ENCODE results near the gene TGFBR3.
A peak's percentile ranks its signal among the peaks of the same experiment; 100 is the strongest.

The TGFBR3 gene

GRCh38 chr1:91765293-91765692 is 120.7 kb downstream of the TGFBR3 start:
- no peak overlapping the region for H3K4me3 ChIP-seq (ENCODE audit: low read depth, low read length)
- H3K4me2 ChIP-seq (ENCODE audit: low read length): no peak overlapping the region
- H2AFZ ChIP-seq (ENCODE audit: insufficient read depth, low read length, poor library complexity): no peak overlapping the region
- H3K23ac ChIP-seq (ENCODE audit: low read length): no peak overlapping the region
- H4K91ac ChIP-seq (ENCODE audit: low read depth, low read length): no peak overlapping the region
- no peak overlapping the region for H3K4ac ChIP-seq (ENCODE audit: low read depth, low read length)
- H3K27ac ChIP-seq (ENCODE audit: low read depth, low read length): no peak overlapping the region
- H3K27me3 ChIP-seq (ENCODE audit: insufficient read depth, low read length): no peaks in the 10 kb centered on the region
- no peaks in the 10 kb centered on the region for H3K4me1 ChIP-seq (ENCODE audit: control insufficient read depth in 1 of 2, insufficient read depth in 2 of 2, low read length in 2 of 2)
- DNase-seq: peak; percentile 92 to 97
- H3K9me3 ChIP-seq (ENCODE audit: insufficient read depth, low read depth, low read length): no peaks in the 10 kb centered on the region
- no peak overlapping the region for H2BK120ac ChIP-seq (ENCODE audit: insufficient read depth, low read length, poor library complexity)
- H3K79me1 ChIP-seq (ENCODE audit: low read length): no peaks in the 10 kb centered on the region
- no peak overlapping the region for H3K18ac ChIP-seq (ENCODE audit: low read length)
- no peak overlapping the region for H3K9ac ChIP-seq (ENCODE audit: low read length)
- H2BK5ac ChIP-seq (ENCODE audit: low read depth, low read length, poor library complexity): no peak overlapping the region
- H3K14ac ChIP-seq (ENCODE audit: low read length): no peak overlapping the region
- H2AK5ac ChIP-seq (ENCODE audit: low read length): no peak overlapping the region
- no peak overlapping the region for H4K12ac ChIP-seq (ENCODE audit: low read depth, low read length)
- H2BK12ac ChIP-seq (ENCODE audit: low read length): no peak overlapping the region
- H3K79me2 ChIP-seq (ENCODE audit: control insufficient read depth, insufficient read depth, low read length, poor library complexity): no peaks in the 10 kb centered on the region
- no peaks in the 10 kb centered on the region for H3K36me3 ChIP-seq (ENCODE audit: control insufficient read depth in 1 of 2, insufficient read depth in 2 of 2, low read length in 2 of 2)
- WGBS (ENCODE audit: extremely low coverage, insufficient coverage, insufficient read length): no CpG with 5 or more reads among the region's 4 CpGs
- H4K8ac ChIP-seq (ENCODE audit: low read depth, low read length): no peak overlapping the region

- H2AK5ac ChIP-seq (ENCODE audit: low read length): no peak overlapping the region
- no peak overlapping the region for H3K4me2 ChIP-seq (ENCODE audit: low read length)
- DNase-seq: peak in 1 of 2 donors; percentile 43
- H3K18ac ChIP-seq (ENCODE audit: low read length): no peak overlapping the region
- no peak overlapping the region for H2BK120ac ChIP-seq (ENCODE audit: insufficient read depth, low read length, poor library complexity)
- no peaks in the 10 kb centered on the region for H3K9me3 ChIP-seq (ENCODE audit: insufficient read depth, low read depth, low read length)
- no peak overlapping the region for H2BK5ac ChIP-seq (ENCODE audit: low read depth, low read length, poor library complexity)
- H3K27ac ChIP-seq (ENCODE audit: low read depth, low read length): no peak overlapping the region
- no peak overlapping the region for H4K8ac ChIP-seq (ENCODE audit: low read depth, low read length)
- no peak overlapping the region for H2AFZ ChIP-seq (ENCODE audit: insufficient read depth, low read length, poor library complexity)
- no peak overlapping the region for H3K9ac ChIP-seq (ENCODE audit: low read length)
- H3K79me1 ChIP-seq (ENCODE audit: low read length): no peaks in the 10 kb centered on the region
- H3K14ac ChIP-seq (ENCODE audit: low read length): no peak overlapping the region
- no peaks in the 10 kb centered on the region for H3K27me3 ChIP-seq (ENCODE audit: insufficient read depth, low read length)
- H2BK12ac ChIP-seq (ENCODE audit: low read length): no peak overlapping the region
- no peak overlapping the region for H4K12ac ChIP-seq (ENCODE audit: low read depth, low read length)
- H3K4ac ChIP-seq (ENCODE audit: low read depth, low read length): no peak overlapping the region
- H3K79me2 ChIP-seq (ENCODE audit: control insufficient read depth, insufficient read depth, low read length, poor library complexity): no peaks in the 10 kb centered on the region
- no peaks in the 10 kb centered on the region for H3K36me3 ChIP-seq (ENCODE audit: control insufficient read depth in 1 of 2, insufficient read depth in 2 of 2, low read length in 2 of 2)
- WGBS (ENCODE audit: extremely low coverage, insufficient coverage, insufficient read length): no CpG with 5 or more reads among the region's 12 CpGs
- no peak overlapping the region for H3K23ac ChIP-seq (ENCODE audit: low read length)
- H3K4me1 ChIP-seq (ENCODE audit: control insufficient read depth in 1 of 2, insufficient read depth in 2 of 2, low read length in 2 of 2): no peaks in the 10 kb centered on the region
- H3K4me3 ChIP-seq (ENCODE audit: low read depth, low read length): no peak overlapping the region
- no peak overlapping the region for H4K91ac ChIP-seq (ENCODE audit: low read depth, low read length)
Observed at GRCh38 chr1:91764471-91765115, 121.4 kb downstream of the TGFBR3 start.

- no peak overlapping the region for H3K4me2 ChIP-seq (ENCODE audit: low read length)
Observed at GRCh38 chr1:91763252-91763651, 122.7 kb downstream of the TGFBR3 start.

GRCh38 chr1:91761295-91761721 is 124.6 kb downstream of the TGFBR3 start:
- Histone ChIP-seq H3K14ac (ENCODE audit: low read length) (no peak overlapping the region), H2BK12ac (ENCODE audit: low read length) (no peak overlapping the region)

More at GRCh38 chr1:91763252-91763651, 122.7 kb downstream of the TGFBR3 start:
- no CpG with 5 or more reads among the region's 4 CpGs for WGBS (ENCODE audit: extremely low coverage, insufficient coverage, insufficient read length)
- no peak overlapping the region for H3K27ac ChIP-seq (ENCODE audit: low read depth, low read length)
- no peak overlapping the region for H2AK5ac ChIP-seq (ENCODE audit: low read length)
- H3K4me1 ChIP-seq (ENCODE audit: control insufficient read depth in 1 of 2, insufficient read depth in 2 of 2, low read length in 2 of 2): no peaks in the 10 kb centered on the region
- H2BK12ac ChIP-seq (ENCODE audit: low read length): no peak overlapping the region
- H2BK120ac ChIP-seq (ENCODE audit: insufficient read depth, low read length, poor library complexity): no peak overlapping the region
- H3K4me3 ChIP-seq (ENCODE audit: low read depth, low read length): no peak overlapping the region
- no peak overlapping the region for H3K4ac ChIP-seq (ENCODE audit: low read depth, low read length)
- H3K14ac ChIP-seq (ENCODE audit: low read length): no peak overlapping the region
- peak; percentile 46 to 82 for DNase-seq
- H3K9me3 ChIP-seq (ENCODE audit: insufficient read depth, low read depth, low read length): no peaks in the 10 kb centered on the region
- H3K36me3 ChIP-seq (ENCODE audit: control insufficient read depth in 1 of 2, insufficient read depth in 2 of 2, low read length in 2 of 2): peaks cover 0 to 2% of the 10 kb centered on the region in 2 experiments
- no peak overlapping the region for H4K8ac ChIP-seq (ENCODE audit: low read depth, low read length)
- H4K91ac ChIP-seq (ENCODE audit: low read depth, low read length): no peak overlapping the region
- H2BK5ac ChIP-seq (ENCODE audit: low read depth, low read length, poor library complexity): no peak overlapping the region
- H3K79me2 ChIP-seq (ENCODE audit: control insufficient read depth, insufficient read depth, low read length, poor library complexity): no peaks in the 10 kb centered on the region
- H3K18ac ChIP-seq (ENCODE audit: low read length): no peak overlapping the region
- H4K12ac ChIP-seq (ENCODE audit: low read depth, low read length): no peak overlapping the region
- H3K79me1 ChIP-seq (ENCODE audit: low read length): peaks cover under 1% of the 10 kb centered on the region
- no peak overlapping the region for H2AFZ ChIP-seq (ENCODE audit: insufficient read depth, low read length, poor library complexity)
- H3K9ac ChIP-seq (ENCODE audit: low read length): no peak overlapping the region
- H3K23ac ChIP-seq (ENCODE audit: low read length): no peak overlapping the region
- H3K27me3 ChIP-seq (ENCODE audit: insufficient read depth, low read length): no peaks in the 10 kb centered on the region

More at GRCh38 chr1:91761295-91761721, 124.6 kb downstream of the TGFBR3 start:
- no peak overlapping the region for H2BK120ac ChIP-seq (ENCODE audit: insufficient read depth, low read length, poor library complexity)
- no peak overlapping the region for H3K4me2 ChIP-seq (ENCODE audit: low read length)
- H3K27me3 ChIP-seq (ENCODE audit: insufficient read depth, low read length): no peaks in the 10 kb centered on the region
- H3K23ac ChIP-seq (ENCODE audit: low read length): no peak overlapping the region
- no peaks in the 10 kb centered on the region for H3K79me2 ChIP-seq (ENCODE audit: control insufficient read depth, insufficient read depth, low read length, poor library complexity)
- H3K27ac ChIP-seq (ENCODE audit: low read depth, low read length): no peak overlapping the region
- H3K4ac ChIP-seq (ENCODE audit: low read depth, low read length): no peak overlapping the region
- H2AK5ac ChIP-seq (ENCODE audit: low read length): no peak overlapping the region
- no peak overlapping the region for H3K4me3 ChIP-seq (ENCODE audit: low read depth, low read length)
- H3K4me1 ChIP-seq (ENCODE audit: control insufficient read depth in 1 of 2, insufficient read depth in 2 of 2, low read length in 2 of 2): no peaks in the 10 kb centered on the region
- peaks cover 0 to 2% of the 10 kb centered on the region in 2 experiments for H3K36me3 ChIP-seq (ENCODE audit: control insufficient read depth in 1 of 2, insufficient read depth in 2 of 2, low read length in 2 of 2)
- H2AFZ ChIP-seq (ENCODE audit: insufficient read depth, low read length, poor library complexity): no peak overlapping the region
- no peak overlapping the region for H3K9ac ChIP-seq (ENCODE audit: low read length)
- no peak overlapping the region for H4K8ac ChIP-seq (ENCODE audit: low read depth, low read length)
- peaks cover 1% of the 10 kb centered on the region for H3K79me1 ChIP-seq (ENCODE audit: low read length)
- H2BK5ac ChIP-seq (ENCODE audit: low read depth, low read length, poor library complexity): no peak overlapping the region
- H3K9me3 ChIP-seq (ENCODE audit: insufficient read depth, low read depth, low read length): no peaks in the 10 kb centered on the region
- no peak for DNase-seq
- no peak overlapping the region for H3K18ac ChIP-seq (ENCODE audit: low read length)
- H4K12ac ChIP-seq (ENCODE audit: low read depth, low read length): no peak overlapping the region
- H4K91ac ChIP-seq (ENCODE audit: low read depth, low read length): no peak overlapping the region
- WGBS (ENCODE audit: extremely low coverage, insufficient coverage, insufficient read length): no CpG with 5 or more reads among the region's 1 CpG

Data from trophoblast cell (in vitro differentiated cells and primary cell).